Hepatocyte (in vitro differentiated cells): ENCODE data around the gene GPD2. TPM values are rescaled to one million over a fixed set of nuclear protein-coding genes. Genes with fewer than 3 reads are reported as not detected.
A peak's percentile ranks its signal among the peaks of the same experiment; 100 is the strongest.

Source experiments
- DNase-seq: peaks from one replicate; pipeline ENCODE4 v3.0.0-alpha.2; 2016; ENCODE audit warnings: low spot score
- H2AFZ ChIP-seq: fragments of 200-600 bp; sonication (generic); 2 replicates; pipeline ENCODE4 v1.6.0; 2016; ENCODE audit warnings: antibody characterized with exemption, mild to moderate bottlenecking
- H3K27ac ChIP-seq: fragments of 200-600 bp; sonication (generic); 2 replicates; pipeline ENCODE4 v1.5.1; 2016; ENCODE audit warnings: mild to moderate bottlenecking
- H3K27me3 ChIP-seq: fragments of 200-600 bp; sonication (generic); 2 replicates; pipeline ENCODE4 v1.6.1; 2016
- H3K36me3 ChIP-seq: fragments of 200-600 bp; sonication (generic); replicated peaks from 2 replicates; pipeline ENCODE4 v1.5.1; 2016; ENCODE audit warnings: low read depth; ENCODE audit not compliant: insufficient read depth
- H3K4me1 ChIP-seq: fragments of 200-600 bp; sonication (generic); 2 replicates; pipeline ENCODE4 v1.5.1; 2016; ENCODE audit warnings: mild to moderate bottlenecking, moderate library complexity; ENCODE audit not compliant: insufficient read depth
- H3K4me2 ChIP-seq: fragments of 200-600 bp; sonication (generic); 2 replicates; pipeline ENCODE4 v1.6.0; 2016
- H3K4me3 ChIP-seq: fragments of 200-600 bp; sonication (generic); 2 replicates; pipeline ENCODE4 v1.5.1; 2016; ENCODE audit warnings: mild to moderate bottlenecking
- H3K79me2 ChIP-seq: fragments of 200-600 bp; sonication (generic); 2 replicates; pipeline ENCODE4 v1.6.0; 2017; ENCODE audit warnings: mild to moderate bottlenecking
- H3K9me2 ChIP-seq: fragments of 200-600 bp; sonication (generic); replicated peaks from 2 replicates; pipeline ENCODE4 v1.6.0; 2017; ENCODE audit warnings: mild to moderate bottlenecking; ENCODE audit not compliant: insufficient read depth
- H3K9me3 ChIP-seq: fragments of 200-600 bp; sonication (generic); 2 replicates; pipeline ENCODE4 v1.5.1; 2016; ENCODE audit warnings: low read depth, mild to moderate bottlenecking
- H4K20me1 ChIP-seq: fragments of 200-600 bp; sonication (generic); 2 replicates; pipeline ENCODE4 v1.6.0; 2016; ENCODE audit warnings: mild to moderate bottlenecking; ENCODE audit not compliant: insufficient read depth, poor library complexity, severe bottlenecking
- EZH2 ChIP-seq: fragments of 200-600 bp; sonication (generic); IDR thresholded peaks from 2 replicates; pipeline ENCODE4 v1.6.1; 2016; ENCODE audit warnings: antibody characterized with exemption, mild to moderate bottlenecking, borderline replicate concordance
- EZH2phosphoT487 ChIP-seq: fragments of 200-600 bp; sonication (generic); IDR thresholded peaks from one replicate; pipeline ENCODE4 v1.6.1; 2018; ENCODE audit warnings: antibody characterized with exemption, mild to moderate bottlenecking, low read depth, moderate library complexity; ENCODE audit not compliant: unreplicated experiment, severe bottlenecking
- WGBS: methylation state at CpG from one replicate; pipeline ENCODE4 v1.1.6; 2016; ENCODE audit warnings: low lambda C conversion rate; ENCODE audit errors: missing lambda C conversion rate; 5-methylcytosine and 5-hydroxymethylcytosine counted together
- polyA plus RNA-seq: library from polyadenylated mRNA; unstranded; fragments of >200 nt; fragmentation: Nextera tagmentation; extraction: Ambion mirVana; gene quantifications from 2 replicates; pipeline ENCODE4 v1.2.1, GENCODE V29; 2016
- total RNA-seq: library from RNA; depleted of rRNA; stranded (reverse); fragments of >200 nt; gene quantifications from 2 replicates; pipeline ENCODE4 v1.2.3, GENCODE V29; 2014
- TF ChIP-seq, protein P1 (sequence below): fragments of 200-600 bp; sonication (generic); IDR thresholded peaks from 2 replicates; pipeline ENCODE4 v1.5.1; 2016; ENCODE audit warnings: antibody characterized with exemption, mild to moderate bottlenecking; ENCODE audit not compliant: poor library complexity

Gene GPD2
- total and polyA plus RNA-seq, 2 experiments from 2014 or later: 10.8 to 71.7 TPM

GRCh38 chr2:156456616-156457015 lies 20.4 kb downstream of the GPD2 start:
- WGBS: 97% methylated on average over 3 of the region's 3 CpGs
- peak overlapping the region; percentile 77 for H3K27ac ChIP-seq

GRCh38 chr2:156457523-156458517 lies 21.6 kb downstream of the GPD2 start:
- no peak overlapping the region for H2AFZ ChIP-seq
- no peak overlapping the region for H3K4me2 ChIP-seq
- H3K79me2 ChIP-seq: peaks cover 67% of the 10 kb centered on the region
- no peaks in the 10 kb centered on the region for H4K20me1 ChIP-seq
- H3K27ac ChIP-seq: no peak overlapping the region
- peaks cover 7% of the 10 kb centered on the region for H3K4me1 ChIP-seq
- H3K9me3 ChIP-seq: no peaks in the 10 kb centered on the region
- 83% methylated on average over 8 of the region's 8 CpGs for whole genome bisulfite sequencing
- no peaks in the 10 kb centered on the region for H3K27me3 ChIP-seq
- no peaks in the 10 kb centered on the region for H3K36me3 ChIP-seq
- no peaks in the 10 kb centered on the region for H3K9me2 ChIP-seq
- DNase-seq: no peak
- TF ChIP-seq EZH2: no peak
- TF ChIP-seq EZH2phosphoT487: no peak
- TF ChIP-seq, protein P1, sequence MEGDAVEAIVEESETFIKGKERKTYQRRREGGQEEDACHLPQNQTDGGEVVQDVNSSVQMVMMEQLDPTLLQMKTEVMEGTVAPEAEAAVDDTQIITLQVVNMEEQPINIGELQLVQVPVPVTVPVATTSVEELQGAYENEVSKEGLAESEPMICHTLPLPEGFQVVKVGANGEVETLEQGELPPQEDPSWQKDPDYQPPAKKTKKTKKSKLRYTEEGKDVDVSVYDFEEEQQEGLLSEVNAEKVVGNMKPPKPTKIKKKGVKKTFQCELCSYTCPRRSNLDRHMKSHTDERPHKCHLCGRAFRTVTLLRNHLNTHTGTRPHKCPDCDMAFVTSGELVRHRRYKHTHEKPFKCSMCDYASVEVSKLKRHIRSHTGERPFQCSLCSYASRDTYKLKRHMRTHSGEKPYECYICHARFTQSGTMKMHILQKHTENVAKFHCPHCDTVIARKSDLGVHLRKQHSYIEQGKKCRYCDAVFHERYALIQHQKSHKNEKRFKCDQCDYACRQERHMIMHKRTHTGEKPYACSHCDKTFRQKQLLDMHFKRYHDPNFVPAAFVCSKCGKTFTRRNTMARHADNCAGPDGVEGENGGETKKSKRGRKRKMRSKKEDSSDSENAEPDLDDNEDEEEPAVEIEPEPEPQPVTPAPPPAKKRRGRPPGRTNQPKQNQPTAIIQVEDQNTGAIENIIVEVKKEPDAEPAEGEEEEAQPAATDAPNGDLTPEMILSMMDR: no peak
- H3K4me3 ChIP-seq: no peak overlapping the region

More at GRCh38 chr2:156456616-156457015, 20.4 kb downstream of the GPD2 start:
- H3K4me2 ChIP-seq: no peak overlapping the region
- no peaks in the 10 kb centered on the region for H3K9me3 ChIP-seq
- no peaks in the 10 kb centered on the region for H4K20me1 ChIP-seq
- H3K27me3 ChIP-seq: no peaks in the 10 kb centered on the region
- H3K4me3 ChIP-seq: no peak overlapping the region
- TF ChIP-seq EZH2: no peak
- TF ChIP-seq, protein P1: no peak
- peaks cover 7% of the 10 kb centered on the region for H3K4me1 ChIP-seq
- no peaks in the 10 kb centered on the region for H3K9me2 ChIP-seq
- peaks cover 66% of the 10 kb centered on the region for H3K79me2 ChIP-seq
- no peak for DNase-seq
- no peak overlapping the region for H2AFZ ChIP-seq
- no peaks in the 10 kb centered on the region for H3K36me3 ChIP-seq

DNA sequence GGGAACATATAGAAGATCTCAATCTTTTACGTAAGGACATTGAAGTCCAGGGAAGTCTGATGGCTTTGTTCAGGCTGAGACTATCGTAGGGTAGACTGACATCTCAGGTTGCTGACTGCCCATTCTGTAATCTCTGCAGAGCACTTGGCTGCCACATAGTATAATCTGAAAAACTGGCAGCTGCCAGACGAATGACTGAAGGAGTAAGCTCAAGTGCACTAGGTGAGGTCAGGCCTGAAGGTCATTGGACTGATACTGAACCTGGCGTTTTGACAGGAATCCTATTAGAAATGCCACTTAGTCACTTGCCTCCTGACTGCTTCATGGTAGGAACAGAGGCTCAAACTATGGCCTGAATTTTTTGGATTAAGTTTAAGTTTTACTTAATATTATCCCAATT lies 23.5 kb downstream of the GPD2 start:
- DNase-seq: no peak
- TF ChIP-seq, protein P1: no peak
- TF ChIP-seq EZH2phosphoT487: no peak
- TF ChIP-seq EZH2: no peak
- H3K27me3 ChIP-seq: no peaks in the 10 kb centered on the region
- WGBS: 85% methylated on average over 4 of the region's 4 CpGs
- peaks cover 48% of the 10 kb centered on the region for H3K79me2 ChIP-seq
- no peak overlapping the region for H3K4me3 ChIP-seq
- no peaks in the 10 kb centered on the region for H3K9me3 ChIP-seq
- no peaks in the 10 kb centered on the region for H3K36me3 ChIP-seq
- no peaks in the 10 kb centered on the region for H3K9me2 ChIP-seq
- no peak overlapping the region for H2AFZ ChIP-seq
- peaks cover 4% of the 10 kb centered on the region for H3K4me1 ChIP-seq
- no peaks in the 10 kb centered on the region for H4K20me1 ChIP-seq
- H3K27ac ChIP-seq: no peak overlapping the region
- H3K4me2 ChIP-seq: no peak overlapping the region
